ENCODE results near the gene TLE4.

DNA sequence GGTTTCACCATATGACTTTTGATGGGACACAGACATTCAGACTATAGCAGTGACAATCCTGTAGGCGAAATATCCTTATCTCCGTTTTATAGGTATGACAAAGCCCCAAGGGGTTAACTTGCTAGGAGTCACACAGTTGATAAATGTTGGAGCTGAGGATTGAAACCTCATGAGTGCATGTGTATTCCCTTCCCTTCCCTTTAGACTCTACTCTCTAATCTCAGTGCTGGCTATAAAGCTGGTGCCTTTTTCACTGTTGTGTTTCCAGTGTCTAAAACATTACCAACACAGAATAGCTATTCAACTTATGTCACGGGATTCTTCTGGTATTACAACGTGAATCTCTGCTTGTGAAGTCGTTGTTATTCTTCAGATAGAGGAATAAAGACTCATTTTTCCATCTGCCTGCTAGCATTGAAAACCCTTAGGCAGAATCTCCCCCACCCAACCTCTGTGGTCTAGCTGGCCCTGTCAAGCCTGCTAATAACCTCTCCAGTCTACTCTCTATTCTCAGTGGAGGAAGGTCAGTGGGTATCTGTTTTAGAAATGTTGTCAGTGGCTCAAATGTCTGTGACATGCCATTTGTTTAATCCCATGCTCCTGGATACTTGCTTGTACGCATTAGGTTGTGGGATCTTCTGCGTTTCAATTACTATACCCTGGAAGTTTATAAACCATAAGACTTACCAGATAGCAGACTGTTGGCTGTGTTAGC lies 121.2 kb downstream of the TLE4 start:
- TF ChIP-seq CTCF (IDR thresholded peaks at IDR 0.05) (no peak), POLR2A (IDR thresholded peaks at IDR 0.05) (no peak), EP300 (IDR thresholded peaks at IDR 0.05) (no peak), POLR2AphosphoS5 (IDR thresholded peaks at IDR 0.05) (no peak)
